ENCODE results near the gene AKNA.

DNA sequence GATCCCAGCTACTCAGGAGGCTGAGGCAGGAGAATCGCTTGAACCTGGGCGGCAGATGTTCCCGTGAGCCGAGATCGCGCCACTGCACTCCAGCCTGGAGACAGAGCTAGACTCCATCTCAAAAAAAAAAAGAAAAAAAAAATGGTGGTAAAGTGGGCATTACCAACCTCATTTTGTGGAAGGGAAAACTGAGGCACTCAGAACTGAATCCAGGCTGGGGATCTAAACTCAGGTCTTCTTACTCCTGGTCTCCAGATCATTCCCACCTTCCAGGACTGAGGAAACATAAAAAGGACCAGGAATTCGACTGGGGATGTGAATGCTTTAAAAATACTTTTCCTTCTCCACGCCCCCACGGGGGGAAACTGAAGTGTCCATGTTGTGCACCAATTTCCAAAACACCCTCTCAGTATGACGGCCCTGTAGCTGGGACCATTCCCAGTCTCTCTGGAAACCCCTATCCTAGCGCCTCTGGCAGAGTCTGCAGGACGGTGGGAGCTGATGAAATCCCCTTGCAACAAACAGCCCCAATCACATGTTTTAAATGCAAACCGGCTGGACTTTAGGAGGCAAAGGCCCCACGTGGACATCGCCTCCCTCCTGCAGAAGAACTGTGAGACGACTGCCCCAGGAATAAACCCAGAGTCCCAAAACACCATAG, 8.9 kb upstream of the AKNA start:
- TF ChIP-seq, protein P1, sequence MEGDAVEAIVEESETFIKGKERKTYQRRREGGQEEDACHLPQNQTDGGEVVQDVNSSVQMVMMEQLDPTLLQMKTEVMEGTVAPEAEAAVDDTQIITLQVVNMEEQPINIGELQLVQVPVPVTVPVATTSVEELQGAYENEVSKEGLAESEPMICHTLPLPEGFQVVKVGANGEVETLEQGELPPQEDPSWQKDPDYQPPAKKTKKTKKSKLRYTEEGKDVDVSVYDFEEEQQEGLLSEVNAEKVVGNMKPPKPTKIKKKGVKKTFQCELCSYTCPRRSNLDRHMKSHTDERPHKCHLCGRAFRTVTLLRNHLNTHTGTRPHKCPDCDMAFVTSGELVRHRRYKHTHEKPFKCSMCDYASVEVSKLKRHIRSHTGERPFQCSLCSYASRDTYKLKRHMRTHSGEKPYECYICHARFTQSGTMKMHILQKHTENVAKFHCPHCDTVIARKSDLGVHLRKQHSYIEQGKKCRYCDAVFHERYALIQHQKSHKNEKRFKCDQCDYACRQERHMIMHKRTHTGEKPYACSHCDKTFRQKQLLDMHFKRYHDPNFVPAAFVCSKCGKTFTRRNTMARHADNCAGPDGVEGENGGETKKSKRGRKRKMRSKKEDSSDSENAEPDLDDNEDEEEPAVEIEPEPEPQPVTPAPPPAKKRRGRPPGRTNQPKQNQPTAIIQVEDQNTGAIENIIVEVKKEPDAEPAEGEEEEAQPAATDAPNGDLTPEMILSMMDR (IDR thresholded peaks at IDR 0.05) = no peak
- no peak for TF ChIP-seq POLR2A (IDR thresholded peaks at IDR 0.05)
